ENCODE results near the gene PPP1R9A.

- TF ChIP-seq CTCF (conservative IDR thresholded peaks at IDR 0.05; ENCODE audit: low read depth, low read length) (no peak), EZH2 (IDR thresholded peaks at IDR 0.05; ENCODE audit: borderline replicate concordance, low read depth, low read length, poor library complexity, severe bottlenecking) (no peak)
These were observed 139.3 kb downstream of the PPP1R9A start for GRCh38 chr7:95046494-95047240.
